ENCODE data around the gene SIPA1L3.

The SIPA1L3 gene

DNA sequence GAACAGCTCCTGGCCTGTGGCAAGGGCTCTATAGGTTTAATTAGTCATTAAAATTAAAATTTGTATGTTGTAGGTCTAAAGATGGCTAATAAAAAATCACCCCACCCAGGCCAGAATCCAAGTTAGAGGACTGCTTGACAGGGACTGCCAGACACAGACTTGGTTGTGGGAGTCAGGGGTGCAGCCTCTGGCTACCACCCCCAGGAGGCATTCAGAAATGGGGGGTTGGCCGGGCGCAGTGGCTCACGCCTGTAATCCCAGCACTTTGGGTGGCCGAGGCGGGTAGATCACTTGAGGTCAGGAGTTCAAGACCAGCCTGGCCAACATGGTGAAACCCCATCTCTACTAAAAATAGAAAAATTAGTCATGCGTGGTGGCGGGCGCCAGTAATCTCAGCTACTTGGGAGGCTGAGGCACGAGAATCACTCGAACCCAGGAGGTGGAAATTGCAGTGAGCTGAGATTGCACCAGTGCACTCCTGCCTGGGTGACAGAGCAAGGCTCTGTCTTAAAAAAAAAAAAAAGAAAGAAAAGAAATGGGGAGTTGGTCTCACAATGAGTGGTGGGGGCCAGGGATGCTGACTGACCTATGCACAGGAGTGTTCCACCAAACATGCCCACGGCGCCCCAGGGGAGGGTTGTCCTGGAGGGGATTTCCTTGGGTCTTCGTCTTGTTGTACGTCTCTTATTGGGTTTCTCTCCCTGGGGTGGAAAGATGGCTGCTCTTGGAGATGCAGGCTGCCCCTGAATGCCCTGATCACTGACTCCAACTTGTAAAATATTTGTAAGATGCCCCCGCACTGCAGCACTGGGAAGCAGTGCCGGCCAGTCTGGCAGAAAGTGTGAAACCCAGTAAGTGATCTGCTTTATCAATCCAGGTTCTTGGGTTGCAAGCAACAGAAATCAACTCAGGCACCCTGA is 68.8 kb downstream of the SIPA1L3 start:
- no peak for DNase-seq (ENCODE audit: low read depth)

DNA sequence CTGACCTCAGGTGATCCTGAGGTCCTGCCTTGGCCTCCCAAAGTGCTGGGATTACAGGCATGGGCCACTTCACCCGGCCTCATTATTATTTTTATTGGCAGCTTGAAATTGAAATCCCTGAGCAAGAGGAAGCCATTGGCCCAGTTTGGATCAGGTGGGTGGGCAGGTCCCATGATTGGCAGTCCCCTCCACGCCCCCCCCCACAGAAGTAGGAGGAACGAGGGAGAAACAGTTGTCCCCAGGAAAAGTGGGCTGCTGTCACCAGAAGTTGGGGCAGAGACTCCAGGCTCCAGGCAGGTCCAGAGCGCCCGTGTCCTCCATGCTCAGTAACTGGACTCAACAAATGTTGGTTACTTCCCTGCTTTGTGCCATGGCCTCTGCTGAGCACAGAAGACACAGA is 70.4 kb downstream of the SIPA1L3 start:
- no peak for DNase-seq (ENCODE audit: low read depth)

- DNase-seq (ENCODE audit: low read depth), result peak; percentile 73
These were observed 71.0 kb downstream of the SIPA1L3 start for GRCh38 chr19:37977992-37978391.

DNA sequence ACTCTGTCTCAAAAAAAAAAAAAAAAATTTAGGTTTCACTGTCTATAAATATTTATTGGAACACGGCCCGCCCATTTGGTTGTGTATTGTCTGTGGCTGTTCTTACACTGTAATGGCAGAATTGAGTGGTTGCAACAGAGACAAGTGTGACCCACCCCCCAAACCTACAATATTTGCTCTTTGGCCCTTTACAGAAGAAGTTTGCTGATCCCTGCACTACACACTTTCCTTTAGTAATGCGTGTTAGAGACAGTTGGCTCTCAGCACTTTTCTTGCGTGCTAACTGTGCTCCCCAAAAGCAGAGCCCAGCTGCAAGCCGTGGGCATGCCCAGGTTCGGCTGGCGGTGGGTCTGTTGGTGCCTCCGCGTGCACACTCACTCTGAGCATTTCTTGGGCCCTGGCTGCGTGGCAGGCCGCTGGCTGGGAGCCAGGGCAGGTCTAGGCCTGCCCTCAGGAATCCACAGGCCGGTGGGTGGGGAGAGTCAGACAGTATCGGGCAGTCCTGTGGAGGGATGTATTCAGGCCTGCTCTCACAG is 72.6 kb downstream of the SIPA1L3 start:
- no peak for DNase-seq (ENCODE audit: low read depth)

DNA sequence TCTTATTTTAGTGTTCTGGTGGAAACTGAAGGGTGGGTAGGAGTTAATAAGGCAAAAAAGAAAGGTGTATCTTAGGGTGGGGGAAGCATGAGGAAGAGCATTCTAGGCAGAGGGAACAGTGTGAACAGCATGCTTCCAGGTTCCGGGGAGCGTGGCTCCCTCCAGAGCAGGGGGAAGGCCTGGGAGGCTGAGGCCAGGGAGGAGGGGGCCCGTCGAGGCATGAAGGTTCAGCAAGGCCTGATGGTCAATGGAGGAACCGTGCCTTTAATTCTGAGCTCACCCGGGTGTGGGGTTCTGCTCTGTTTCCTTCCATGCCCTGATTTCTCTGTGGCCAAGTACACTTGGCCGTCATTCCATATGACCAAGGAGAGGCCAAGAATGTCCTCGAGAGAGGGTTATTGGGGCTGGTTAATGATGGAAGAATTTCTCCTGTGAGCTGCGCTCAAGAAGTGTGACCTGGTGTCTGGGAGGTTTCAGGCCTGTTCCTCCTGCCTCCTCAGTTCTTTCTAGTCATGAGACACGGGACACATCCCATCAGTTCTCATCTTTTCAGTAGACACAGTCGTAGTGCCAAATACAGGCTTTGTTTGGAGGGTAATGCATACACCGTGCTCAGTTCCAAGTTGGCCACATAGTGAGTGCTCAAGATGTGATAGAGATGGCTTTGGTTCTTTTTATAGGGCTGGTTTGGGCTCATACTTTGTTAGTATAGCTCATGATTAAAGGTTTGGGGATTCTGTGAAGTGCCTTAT is 73.6 kb downstream of the SIPA1L3 start:
- no peak for DNase-seq (ENCODE audit: low read depth)

GRCh38 chr19:37981785-37982475 is 74.9 kb downstream of the SIPA1L3 start:
- DNase-seq (ENCODE audit: low read depth), result no peak

DNA sequence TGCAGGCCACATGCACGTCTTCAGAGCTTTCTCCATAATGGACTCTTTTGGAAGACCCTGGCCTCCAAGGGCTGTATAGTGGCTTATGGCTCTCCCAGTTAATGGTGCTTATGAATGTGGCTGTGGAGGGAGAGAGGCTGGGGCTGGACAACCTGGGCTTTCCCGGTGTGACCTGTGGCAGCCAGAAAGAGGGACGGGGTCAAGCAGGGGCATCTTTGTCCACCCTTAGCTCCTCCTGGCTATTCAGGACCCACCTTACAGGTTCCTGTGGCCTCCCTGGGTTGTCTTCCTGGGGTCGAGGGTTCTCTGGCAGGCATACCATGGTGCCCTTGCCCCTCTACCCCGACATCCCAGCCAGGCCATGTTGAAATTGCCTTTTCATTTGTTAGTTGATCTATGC is 75.6 kb downstream of the SIPA1L3 start:
- no peak for DNase-seq (ENCODE audit: low read depth)

DNA sequence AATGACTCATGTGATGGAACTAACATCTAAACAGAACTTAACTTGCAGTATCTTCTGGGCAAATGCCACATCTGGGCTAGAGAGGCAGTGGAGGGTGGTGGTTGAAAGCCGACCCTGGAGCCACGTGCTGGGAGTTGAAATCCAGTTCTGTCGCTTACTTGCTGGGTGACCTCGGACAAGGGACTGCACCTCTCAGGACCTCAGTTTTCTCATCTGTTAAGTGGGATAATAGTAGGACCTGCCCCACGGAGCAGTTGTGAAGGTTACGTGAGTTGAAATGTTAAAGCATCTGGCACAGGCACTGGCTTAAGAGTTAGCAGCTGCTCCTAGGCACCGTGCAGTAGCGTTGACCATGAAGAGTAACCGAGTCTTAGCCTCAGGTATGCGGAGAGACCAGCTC is 76.1 kb downstream of the SIPA1L3 start:
- DNase-seq (ENCODE audit: low read depth), result no peak

GRCh38 chr19:37983916-37984315 is 76.9 kb downstream of the SIPA1L3 start:
- DNase-seq (ENCODE audit: low read depth), result no peak

GRCh38 chr19:37986048-37986750 is 79.2 kb downstream of the SIPA1L3 start:
- no peak for DNase-seq (ENCODE audit: low read depth)

GRCh38 chr19:37987356-37988332 is 80.6 kb downstream of the SIPA1L3 start:
- no peak for DNase-seq (ENCODE audit: low read depth)

DNA sequence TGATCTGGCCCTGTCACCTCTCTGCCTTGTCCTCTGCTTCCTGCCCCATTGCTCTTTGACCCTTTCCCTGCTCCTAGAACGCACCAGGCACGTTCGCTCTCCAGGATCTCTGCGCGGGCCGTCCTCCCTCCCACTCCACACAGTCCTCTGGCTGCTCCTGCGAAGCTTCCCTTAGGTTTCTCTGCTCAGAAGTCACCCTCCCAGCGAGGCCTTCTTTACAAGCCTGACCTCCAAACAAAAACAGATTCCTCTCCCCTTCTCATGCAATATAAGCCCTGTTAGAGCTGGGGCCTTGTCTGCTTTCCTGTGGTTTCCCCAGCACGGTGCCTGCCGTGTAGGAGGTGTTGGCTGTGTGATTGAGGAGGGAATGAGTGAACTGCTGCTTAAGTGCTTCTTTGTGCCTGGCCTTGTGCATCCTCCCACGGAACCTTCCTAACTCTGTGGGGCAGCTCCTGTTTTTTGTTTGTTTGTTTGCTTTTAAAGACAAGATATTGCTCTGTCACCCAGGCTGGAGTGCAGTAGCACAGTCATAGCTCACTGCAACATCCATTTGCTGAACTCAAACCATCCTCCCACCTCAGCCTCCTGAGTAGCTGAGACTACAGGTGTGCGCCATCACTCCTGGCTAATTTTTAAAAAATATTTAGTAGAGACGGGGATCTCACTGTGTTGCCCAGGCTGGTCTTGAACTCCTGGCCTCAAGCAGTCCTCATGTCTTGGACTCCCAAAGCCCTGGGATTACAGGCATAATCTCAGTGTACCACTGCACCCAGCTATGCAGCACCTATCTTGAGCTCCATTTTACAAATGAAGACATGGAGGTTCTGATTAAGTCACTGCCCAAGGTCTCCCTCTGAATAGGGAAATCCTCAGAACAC is 82.0 kb downstream of the SIPA1L3 start:
- no peak for DNase-seq (ENCODE audit: low read depth)

DNA sequence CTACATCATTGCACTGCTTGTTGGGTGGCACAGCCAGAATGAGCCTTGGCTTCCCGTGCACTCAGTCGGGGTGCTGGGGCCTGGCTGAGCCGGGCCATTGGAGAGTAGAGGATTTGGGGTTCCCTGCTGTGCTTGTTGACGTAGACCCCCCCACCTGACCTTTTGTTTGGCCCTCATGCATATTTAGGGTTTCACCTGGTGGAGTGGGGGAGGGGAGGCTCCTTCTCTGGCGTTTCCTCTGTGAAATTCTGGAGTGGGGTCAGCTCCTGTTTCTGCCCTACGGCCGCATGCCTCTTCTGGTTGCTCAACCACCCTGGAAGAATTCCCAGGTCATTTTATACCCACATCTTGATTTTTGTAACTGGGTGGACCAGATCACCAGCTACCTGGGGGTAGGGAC is 82.8 kb downstream of the SIPA1L3 start:
- DNase-seq (ENCODE audit: low read depth), result no peak

DNA sequence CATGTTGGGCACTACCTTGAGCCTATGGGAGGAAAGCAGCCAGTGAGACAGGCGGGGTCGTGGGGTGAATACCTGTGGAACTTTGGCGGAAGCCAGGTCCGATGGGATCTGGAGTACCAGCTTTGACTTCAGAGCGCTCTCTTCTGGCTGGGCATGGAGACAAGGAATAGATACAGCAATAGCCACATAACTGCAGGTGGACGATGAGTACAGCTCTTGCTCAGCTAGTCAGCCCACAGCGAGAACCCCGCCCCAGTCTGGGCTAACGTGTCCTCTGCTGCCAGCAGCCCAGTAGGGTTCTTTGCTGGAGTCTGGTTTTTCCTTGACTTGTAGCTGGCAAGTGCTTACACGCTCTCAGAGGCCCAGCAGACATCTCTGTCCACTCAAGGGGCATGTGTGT is 83.4 kb downstream of the SIPA1L3 start:
- DNase-seq (ENCODE audit: low read depth), result no peak

DNA sequence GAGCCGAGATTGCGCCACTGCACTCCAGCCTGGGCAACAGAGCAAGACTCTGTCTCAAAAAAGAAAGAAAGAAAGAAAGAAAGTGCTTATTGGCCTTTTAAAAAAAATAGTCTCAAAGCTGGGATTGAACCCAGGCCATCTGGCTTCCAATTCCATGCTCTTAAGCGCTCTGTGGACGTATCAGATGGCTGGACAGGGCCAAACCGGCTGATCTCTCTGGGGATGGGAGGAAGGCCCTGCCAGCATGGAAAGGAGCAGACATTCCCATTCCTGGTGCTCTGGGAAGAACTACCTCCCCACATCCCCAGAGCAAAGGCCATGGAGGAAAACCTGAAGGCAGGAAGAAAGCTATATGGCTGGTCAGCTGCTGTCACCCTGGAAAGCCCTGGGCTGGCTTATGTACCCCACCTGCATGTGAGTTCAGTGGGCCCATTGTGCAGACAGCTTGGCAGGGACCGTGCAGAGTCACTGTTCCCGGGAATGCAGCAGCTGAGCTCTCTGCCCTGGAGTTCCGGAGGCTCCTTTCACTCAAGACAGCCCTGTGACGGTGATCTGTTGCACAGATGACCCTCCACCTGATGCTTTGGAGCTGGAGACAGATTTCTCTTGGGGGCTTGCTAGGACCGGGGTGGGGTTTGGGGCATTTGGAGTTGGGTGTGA is 84.3 kb downstream of the SIPA1L3 start:
- no peak for DNase-seq (ENCODE audit: low read depth)

- no peak for DNase-seq (ENCODE audit: low read depth)
These were observed 84.8 kb downstream of the SIPA1L3 start for GRCh38 chr19:37991841-37992248.

DNA sequence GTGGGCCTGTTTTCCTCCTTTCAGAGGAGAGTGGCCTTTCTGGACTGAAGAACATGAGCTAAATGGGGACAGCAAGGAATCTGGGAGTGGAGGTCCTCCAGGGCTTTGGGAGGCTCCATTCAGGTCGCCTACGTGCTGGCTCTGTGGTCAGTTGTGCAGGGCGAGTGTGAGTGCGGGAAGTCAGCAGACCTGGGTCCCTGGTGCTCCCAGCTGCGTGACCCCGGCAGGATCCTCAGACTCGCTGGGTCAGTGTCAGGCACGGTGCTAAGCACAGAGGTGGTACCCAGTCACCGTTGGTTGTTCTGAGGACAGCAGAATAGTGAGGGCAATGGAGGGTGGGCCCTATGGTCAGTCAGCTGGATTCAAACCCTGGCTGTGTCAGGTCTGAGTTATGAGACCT is 85.8 kb downstream of the SIPA1L3 start:
- no peak for DNase-seq (ENCODE audit: low read depth)

GRCh38 chr19:37994823-37995130 is 87.8 kb downstream of the SIPA1L3 start:
- DNase-seq (ENCODE audit: low read depth), result no peak

DNA sequence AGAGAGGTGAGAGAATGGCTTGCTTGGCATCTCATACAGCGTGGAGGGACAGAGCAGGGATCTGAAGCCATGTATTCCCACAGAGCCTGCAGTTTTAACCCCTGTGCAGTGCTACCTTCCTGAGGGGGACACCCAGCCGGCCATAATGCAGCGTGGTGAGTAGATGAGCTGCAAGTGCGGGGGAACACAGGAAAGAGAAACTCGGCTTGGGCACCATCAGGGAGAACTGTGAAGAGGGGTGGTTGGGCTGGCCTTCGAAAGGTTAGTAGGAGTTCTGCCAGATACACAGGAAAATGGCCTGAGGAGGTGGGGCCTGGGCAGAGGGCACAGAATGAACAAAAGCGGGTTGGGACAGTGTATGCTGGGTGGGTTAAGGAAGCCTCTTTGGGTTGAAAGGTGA is 88.3 kb downstream of the SIPA1L3 start:
- no peak for DNase-seq (ENCODE audit: low read depth)
